ENCODE results near the gene LSM4. TPM values are rescaled to one million over a fixed set of nuclear protein-coding genes. Genes with fewer than 3 reads are reported as not detected.
A peak's percentile ranks its signal among the peaks of the same experiment; 100 is the strongest.

The LSM4 gene
- total and polyA plus RNA-seq, 7 donors, result 89.1 to 285 (median 144) TPM

GRCh38 chr19:18298601-18299000 is 24.3 kb downstream of the LSM4 start:
- intact Hi-C loops (cut with DNase I), result no loop called here
- Histone ChIP-seq H3K9me3 (no peaks in the 10 kb centered on the region), H3K27ac (no peak overlapping the region), H3K4me3 (no peak overlapping the region), H3K4me1 (peaks cover 0 to 34% (median 28%) of the 10 kb centered on the region in 4 donors), H3K36me3 (no peaks in the 10 kb centered on the region), H3K27me3 (no peaks in the 10 kb centered on the region)
- WGBS, 2 donors, result 81% methylated on average over 6 of the region's 6 CpGs
- no peak for TF ChIP-seq EP300 (IDR thresholded peaks at IDR 0.05)
- TF ChIP-seq, protein P1, sequence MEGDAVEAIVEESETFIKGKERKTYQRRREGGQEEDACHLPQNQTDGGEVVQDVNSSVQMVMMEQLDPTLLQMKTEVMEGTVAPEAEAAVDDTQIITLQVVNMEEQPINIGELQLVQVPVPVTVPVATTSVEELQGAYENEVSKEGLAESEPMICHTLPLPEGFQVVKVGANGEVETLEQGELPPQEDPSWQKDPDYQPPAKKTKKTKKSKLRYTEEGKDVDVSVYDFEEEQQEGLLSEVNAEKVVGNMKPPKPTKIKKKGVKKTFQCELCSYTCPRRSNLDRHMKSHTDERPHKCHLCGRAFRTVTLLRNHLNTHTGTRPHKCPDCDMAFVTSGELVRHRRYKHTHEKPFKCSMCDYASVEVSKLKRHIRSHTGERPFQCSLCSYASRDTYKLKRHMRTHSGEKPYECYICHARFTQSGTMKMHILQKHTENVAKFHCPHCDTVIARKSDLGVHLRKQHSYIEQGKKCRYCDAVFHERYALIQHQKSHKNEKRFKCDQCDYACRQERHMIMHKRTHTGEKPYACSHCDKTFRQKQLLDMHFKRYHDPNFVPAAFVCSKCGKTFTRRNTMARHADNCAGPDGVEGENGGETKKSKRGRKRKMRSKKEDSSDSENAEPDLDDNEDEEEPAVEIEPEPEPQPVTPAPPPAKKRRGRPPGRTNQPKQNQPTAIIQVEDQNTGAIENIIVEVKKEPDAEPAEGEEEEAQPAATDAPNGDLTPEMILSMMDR (IDR thresholded peaks at IDR 0.05), result no peak
- no peak for TF ChIP-seq POLR2AphosphoS5 (IDR thresholded peaks at IDR 0.05)
- TF ChIP-seq POLR2A (IDR thresholded peaks at IDR 0.05), result no peak
- no peak for DNase-seq

GRCh38 chr19:18297308-18297707 is 25.6 kb downstream of the LSM4 start:
- Histone ChIP-seq H3K27ac (peak overlapping the region in 3 of 4 donors; percentile 17 to 51 (median 30)), H3K4me1 (peaks cover 0 to 31% (median 28%) of the 10 kb centered on the region in 4 donors), H3K4me3 (no peak overlapping the region), H3K36me3 (no peaks in the 10 kb centered on the region), H3K27me3 (no peaks in the 10 kb centered on the region), H3K9me3 (no peaks in the 10 kb centered on the region)
- TF ChIP-seq EP300 (IDR thresholded peaks at IDR 0.05) (no peak), POLR2AphosphoS5 (IDR thresholded peaks at IDR 0.05) (peak in 3 of 4 donors; percentile 15 to 56 (median 32)), POLR2A (IDR thresholded peaks at IDR 0.05) (no peak)
- TF ChIP-seq, protein P1 (IDR thresholded peaks at IDR 0.05), result no peak
- 78 to 80% methylated on average over 4 of the region's 4 CpGs for WGBS, 2 donors
- no peak for DNase-seq
- intact Hi-C loops (cut with DNase I), result no loop called here

- Histone ChIP-seq H3K27me3 (no peaks in the 10 kb centered on the region), H3K27ac (peak overlapping the region in 1 of 4 donors; percentile 100), H3K4me3 (no peak overlapping the region), H3K9me3 (no peaks in the 10 kb centered on the region), H3K4me1 (peaks cover 0 to 28% (median 26%) of the 10 kb centered on the region in 4 donors), H3K36me3 (no peaks in the 10 kb centered on the region)
- intact Hi-C loops (cut with DNase I), result no loop called here
- 79 to 97% methylated on average over 4 of the region's 4 CpGs for WGBS, 2 donors
- TF ChIP-seq EP300 (IDR thresholded peaks at IDR 0.05), result no peak
- no peak for TF ChIP-seq POLR2AphosphoS5 (IDR thresholded peaks at IDR 0.05)
- TF ChIP-seq POLR2A (IDR thresholded peaks at IDR 0.05), result no peak
- TF ChIP-seq, protein P1 (IDR thresholded peaks at IDR 0.05), result no peak
- DNase-seq, result no peak
Observed at GRCh38 chr19:18295034-18295451, 27.8 kb downstream of the LSM4 start.

- peak overlapping the region; percentile 96 to 100 (median 98) for H3K27ac ChIP-seq
- H3K4me3 ChIP-seq, result no peak overlapping the region
- intact Hi-C loops (cut with DNase I), result loop anchor here (5.0 kb wide), 1 partner anchor 33 kb away; no protein-coding TSS in a partner anchor
- peaks cover 0 to 29% (median 27%) of the 10 kb centered on the region in 4 donors for H3K4me1 ChIP-seq
- WGBS, 2 donors, result 36 to 60% methylated on average over 9 of the region's 9 CpGs
- H3K27me3 ChIP-seq, result no peaks in the 10 kb centered on the region
- DNase-seq, result no peak
- no peaks in the 10 kb centered on the region for H3K9me3 ChIP-seq
- TF ChIP-seq POLR2A (IDR thresholded peaks at IDR 0.05), result no peak
- TF ChIP-seq, protein P1 (IDR thresholded peaks at IDR 0.05), result no peak
- TF ChIP-seq EP300 (IDR thresholded peaks at IDR 0.05), result no peak
- no peak for TF ChIP-seq POLR2AphosphoS5 (IDR thresholded peaks at IDR 0.05)
- no peaks in the 10 kb centered on the region for H3K36me3 ChIP-seq
Observed at GRCh38 chr19:18294467-18294864, 28.4 kb downstream of the LSM4 start.

All from sigmoid colon (tissue), 7 donors.